Stimulated activated CD8-positive, alpha-beta memory T cell treated with anti-CD3 and anti-CD28 coated beads, Interleukin-15, amount 100 ng/mL, for 1 hour (primary cell): ENCODE data around the gene DUS3L.
A peak's percentile ranks its signal among the peaks of the same experiment; 100 is the strongest.

ENCODE experiments used
- DNase-seq: peaks from one replicate; pipeline ENCODE4 v3.0.0-alpha.2; 2020; ENCODE audit warnings: low read depth

Gene DUS3L, protein sequence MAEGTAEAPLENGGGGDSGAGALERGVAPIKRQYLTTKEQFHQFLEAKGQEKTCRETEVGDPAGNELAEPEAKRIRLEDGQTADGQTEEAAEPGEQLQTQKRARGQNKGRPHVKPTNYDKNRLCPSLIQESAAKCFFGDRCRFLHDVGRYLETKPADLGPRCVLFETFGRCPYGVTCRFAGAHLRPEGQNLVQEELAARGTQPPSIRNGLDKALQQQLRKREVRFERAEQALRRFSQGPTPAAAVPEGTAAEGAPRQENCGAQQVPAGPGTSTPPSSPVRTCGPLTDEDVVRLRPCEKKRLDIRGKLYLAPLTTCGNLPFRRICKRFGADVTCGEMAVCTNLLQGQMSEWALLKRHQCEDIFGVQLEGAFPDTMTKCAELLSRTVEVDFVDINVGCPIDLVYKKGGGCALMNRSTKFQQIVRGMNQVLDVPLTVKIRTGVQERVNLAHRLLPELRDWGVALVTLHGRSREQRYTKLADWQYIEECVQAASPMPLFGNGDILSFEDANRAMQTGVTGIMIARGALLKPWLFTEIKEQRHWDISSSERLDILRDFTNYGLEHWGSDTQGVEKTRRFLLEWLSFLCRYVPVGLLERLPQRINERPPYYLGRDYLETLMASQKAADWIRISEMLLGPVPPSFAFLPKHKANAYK

DNA sequence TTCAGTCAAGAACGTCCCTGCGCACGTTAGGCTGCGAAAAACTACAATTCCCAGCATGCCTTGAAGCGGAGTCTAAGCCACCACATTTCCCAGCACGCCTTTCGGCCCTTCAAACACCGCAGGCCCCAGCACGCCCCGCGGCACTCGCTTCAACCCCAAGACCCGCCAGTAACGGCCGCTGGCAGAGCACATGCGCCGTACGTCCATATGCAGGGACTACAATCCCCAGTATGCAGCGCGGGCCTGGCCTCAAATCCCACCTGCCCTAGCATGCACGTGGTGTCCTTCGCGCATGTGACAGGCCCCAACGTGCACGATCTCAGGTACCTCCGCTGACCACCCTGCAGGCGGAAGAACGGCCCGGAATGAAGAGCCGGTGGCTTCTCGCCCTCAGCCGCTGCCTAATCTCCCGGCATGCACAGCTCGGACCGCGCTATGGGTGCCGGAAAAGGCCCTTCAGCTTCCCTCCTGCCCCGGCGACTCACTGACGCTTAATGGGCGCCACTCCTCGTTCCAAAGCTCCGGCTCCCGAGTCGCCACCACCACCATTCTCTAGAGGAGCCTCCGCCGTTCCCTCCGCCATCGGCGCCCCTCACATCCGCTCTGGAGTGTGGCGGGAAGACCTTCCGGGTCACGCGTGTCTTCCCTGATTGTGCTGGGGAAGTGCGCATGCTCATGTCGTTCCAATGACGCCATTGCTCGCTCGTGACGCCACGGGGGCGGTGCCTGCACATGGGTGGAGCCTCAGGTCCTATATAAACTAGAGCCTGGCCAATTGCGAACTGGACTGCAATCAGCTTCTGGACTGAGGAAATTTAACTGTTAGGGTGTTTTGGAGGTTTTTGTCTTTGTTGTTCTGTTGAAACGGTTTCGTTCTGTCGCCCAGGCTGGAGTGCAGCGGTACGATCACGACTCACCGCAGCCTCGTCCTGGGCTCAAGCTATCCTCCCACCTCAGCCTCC is at the start of gene DUS3L:
Gene DUS3L, minus strand, starts transcription at position 605 of the 962 bp plus-strand sequence. Its CDS starts 22 bp downstream, at position 583.
- peak; percentile 90 for DNase-seq

DNA sequence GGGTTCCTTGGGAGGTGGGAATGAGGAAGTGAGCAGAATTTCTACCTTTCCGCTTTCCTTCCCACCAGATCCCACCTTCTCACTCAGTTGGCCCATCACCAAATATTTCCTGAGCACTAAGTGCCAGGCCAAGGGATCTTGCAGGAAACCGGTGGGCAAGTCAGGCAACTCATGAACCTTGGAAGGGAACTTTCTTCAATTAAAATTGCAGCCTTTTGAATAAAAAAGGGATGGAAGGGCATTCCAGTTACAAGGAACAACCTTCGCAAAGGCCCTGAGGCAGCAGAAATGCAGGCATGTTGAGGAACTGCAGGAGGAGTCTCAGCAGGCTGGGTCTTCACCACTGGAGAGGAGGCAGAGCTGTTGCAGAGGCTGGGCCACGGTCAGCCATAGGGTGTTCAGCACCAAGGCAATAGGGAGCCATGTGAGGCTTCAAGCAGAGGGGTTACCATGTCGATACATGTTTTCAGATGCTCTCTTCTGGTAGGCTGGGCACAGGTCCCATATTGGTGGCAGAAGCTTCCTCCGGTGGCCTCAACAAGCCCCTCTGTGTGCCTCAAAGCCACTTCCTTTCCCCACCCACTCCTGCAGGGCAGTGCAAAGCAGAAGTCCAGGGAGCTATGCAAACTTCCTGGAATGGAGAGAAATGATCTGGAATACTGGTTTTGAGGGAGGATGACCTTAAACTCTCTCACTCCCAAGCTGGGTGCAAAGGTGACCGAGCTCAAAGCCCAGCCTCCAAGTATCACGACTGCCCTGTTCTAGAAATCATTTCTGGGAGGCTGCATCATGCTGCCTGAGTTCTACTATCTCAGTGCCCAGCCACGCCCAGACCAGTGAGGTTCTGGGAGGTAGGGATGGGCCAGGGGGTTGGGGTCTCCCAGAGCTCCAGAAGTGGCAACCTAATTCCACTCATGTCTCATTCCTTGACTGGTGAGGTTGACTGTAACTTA is 48.4 kb upstream of the DUS3L start, which contains the start of gene FUT6:
Gene FUT6, minus strand, starts transcription at position 638 of the 953 bp plus-strand sequence. CDS start 7,135 bp downstream, outside the sequence.
- no peak for DNase-seq

DNA sequence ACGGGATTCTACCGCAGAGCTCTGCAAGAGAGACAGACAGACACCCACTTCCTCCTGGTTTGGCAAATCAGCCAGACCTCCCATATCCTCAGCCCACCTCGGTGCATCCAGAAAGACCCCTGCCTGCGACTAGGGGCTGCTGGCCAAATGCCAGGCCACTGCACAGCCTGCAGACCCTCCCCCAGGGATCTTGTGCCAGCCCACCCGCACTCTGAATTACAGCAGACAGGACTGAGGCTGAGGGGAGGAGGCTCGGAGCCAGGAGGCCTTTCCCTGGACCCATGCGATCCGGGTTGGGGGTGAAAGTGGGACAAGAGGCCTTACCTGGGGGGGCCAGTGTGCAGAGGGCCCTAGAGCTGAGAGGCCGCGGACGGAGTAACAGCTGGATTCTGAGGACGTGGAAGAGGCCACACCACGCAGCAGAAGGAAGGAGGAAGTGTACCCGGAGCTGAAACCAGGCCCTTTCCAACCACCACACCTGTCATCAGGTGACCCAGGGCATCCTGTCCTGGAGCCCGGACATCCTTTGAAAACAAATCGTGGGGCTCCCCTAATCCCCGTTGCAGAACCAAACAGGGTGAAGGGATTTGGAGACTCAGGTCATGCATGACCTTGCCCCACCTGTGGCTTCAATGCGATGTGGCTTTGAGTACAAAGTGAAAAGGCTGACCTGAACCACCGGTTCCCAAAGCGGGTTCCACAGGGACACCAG is 47.5 kb upstream of the DUS3L start:
- no peak for DNase-seq

DNA sequence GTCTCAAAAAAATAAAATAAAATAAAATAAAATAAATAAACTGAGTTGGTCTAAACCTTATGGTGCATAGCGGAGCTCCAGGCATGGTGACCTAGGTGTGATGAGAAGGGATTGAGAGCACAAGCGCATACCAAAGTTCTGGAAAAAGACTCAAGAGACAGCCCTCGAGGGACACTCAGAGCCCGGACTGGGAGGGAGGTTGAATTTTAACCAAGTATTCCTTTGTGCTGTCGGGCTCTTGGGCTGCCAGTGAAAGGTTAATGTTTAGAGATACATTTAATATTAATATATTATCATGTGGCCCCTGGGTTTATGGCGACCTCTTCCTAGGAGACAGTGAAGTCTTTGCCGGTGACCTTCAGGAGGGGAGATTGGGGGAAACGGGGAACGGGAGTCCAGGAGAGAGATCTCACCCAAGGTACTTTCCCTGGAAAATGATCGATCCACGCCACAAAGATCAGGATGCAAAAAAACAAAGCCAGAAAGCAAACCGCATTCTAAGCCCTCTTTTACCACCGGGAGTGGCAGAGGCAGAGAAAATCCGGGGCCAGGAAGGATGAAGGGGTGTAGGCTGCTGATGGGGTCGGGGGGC is 46.9 kb upstream of the DUS3L start:
- no peak for DNase-seq

DNA sequence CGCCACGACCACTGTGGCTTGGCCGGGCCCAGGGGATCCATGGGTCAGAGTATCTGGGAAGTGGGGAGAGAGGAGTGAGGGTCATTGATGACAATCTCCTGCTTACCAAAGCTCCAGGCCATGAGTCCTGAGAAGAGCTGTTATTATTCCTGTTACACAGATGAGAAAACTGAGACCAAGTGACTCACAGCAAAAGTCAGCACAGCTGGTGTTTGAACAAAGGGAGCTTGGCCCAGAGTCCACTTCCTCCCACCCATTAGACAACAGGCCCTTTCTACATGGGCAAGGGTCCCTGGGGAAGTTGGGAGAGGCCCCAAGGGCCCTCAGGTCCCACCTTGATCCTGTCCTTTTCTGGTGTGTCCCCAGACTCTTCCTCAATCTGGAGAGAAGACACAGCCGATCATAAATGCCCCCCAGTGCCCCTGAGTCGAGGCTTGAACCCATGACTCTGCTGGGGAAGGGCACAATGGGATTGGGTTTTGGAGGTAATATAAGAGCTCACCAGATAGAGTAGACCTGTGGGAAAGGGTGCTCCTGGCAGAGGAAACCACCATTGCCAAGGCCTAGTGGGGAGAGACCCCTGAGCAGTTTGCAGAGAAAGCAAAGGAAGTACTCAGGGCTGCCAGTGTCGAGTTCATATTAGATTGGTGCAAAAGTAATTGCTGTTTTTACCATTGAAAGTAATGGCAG is 41.7 kb upstream of the DUS3L start:
- no peak for DNase-seq

DNA sequence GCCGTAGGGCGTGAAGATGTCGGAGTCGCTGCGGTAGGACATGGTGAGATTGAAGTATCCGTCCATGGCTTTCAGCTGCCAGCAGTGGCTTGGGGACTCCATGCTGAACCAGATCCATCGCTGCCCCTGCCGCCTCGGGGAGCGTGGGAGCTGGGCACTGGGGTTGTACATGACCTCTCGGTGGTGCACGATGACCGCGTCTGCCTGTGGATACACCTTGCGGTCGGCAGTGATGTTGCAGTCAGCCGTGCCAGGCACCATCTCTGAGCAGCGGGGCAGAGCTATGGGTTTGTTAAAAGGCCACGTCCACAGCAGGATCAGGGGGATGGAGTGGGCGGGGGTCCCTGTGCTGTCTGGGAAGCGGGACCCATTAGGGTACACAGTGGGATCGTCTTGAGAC is 41.1 kb upstream of the DUS3L start:
- DNase-seq: no peak

DNA sequence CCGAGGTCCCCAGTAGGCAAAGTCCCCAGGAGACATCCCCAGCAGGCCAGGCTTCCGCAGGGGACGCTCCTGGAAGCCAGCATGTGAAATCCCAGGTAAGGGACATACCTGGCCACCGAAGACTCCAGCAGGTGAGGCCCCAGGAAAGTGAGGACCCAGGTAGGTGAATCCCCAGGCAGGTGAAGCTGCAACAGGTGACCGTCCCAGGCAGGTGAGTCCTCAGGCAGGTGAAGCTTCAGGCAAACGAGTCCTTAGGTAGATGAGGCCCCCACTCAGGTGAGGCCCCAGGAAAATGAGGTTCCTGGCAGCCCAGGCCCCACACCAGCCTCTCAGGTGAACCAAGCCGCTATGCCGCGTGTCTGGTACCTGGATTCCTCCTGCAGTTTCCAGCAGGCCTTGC is 40.2 kb upstream of the DUS3L start:
- DNase-seq: no peak

DNA sequence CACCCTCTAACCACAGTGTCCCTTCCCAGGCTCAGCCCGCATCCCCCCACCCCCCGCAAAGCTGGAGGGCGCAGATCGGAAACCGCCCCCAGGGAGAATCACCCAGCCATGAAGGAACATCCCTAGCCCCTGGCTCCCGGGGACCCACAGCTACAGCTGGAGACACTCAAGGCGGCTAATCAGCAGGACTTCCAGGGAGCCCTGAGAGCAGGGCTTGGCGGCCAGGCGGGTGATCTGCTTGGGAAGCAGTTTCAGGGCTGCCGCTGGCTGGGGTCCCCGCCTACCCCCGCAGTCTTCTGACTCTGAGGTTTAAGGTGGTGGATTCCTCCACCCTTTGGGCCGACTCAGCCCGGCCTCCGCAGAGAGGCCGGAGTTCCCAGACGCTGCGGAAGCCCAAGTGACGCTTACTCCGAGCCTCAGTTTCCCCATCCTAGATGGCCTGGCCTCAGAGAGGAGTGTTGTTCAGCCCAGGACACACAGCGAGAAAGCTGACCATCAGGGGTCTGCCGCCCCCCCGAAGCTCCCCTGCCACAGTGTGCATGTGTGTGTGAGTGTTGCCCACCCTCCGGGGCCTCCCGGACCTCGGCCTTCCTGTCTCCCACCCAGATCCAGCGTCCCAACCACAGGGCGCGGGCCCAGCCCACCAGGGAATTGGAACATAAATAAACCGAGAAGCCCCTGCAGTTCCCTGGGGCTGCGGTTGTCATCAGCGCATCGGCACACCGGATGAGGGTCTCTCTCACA is 38.8 kb upstream of the DUS3L start:
- DNase-seq: no peak

DNA sequence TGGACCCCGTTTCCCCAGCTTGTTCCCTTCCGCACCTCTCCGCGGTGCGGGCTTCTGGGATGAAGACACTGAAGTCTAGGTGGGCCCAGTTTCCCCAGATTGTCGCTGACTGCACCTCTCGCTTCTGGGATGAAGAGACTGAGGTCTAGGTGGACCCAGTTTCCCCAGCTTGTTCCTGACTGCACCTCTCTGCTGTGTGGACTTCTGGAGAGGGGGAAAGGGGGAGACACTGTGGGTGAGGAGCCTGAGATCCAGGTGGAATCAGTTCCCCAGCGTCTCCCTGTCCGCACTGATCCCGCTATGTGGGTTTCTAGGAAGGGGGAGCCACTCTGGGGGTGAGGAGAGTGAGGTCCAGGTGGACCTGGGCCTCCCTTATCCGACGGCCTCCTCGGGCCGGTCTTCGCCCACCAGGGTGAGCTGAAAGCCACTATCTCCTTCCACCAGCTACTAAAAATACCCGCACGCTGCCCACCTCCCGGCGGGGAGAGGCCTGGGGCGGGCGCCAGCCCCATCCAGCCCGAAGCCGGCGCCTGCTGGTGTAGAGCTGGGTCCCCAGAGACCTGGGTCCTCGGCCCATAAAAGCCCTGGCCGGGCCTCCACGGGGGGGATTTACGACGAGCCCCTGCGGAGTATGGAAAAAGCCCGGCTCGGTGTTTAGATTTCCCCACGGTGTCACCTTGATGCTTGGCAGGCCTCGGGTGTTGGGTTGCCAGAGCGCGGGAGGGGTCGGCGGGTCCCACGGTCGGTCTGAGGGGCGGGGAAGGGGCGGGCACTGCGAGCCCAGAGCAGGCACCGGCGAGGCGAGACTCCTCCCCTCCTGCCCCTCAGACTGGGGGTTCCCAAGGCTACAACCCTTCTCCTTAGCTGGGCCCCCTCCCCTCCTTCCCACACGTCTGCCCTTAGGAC is 38.0 kb upstream of the DUS3L start:
- DNase-seq: no peak

DNA sequence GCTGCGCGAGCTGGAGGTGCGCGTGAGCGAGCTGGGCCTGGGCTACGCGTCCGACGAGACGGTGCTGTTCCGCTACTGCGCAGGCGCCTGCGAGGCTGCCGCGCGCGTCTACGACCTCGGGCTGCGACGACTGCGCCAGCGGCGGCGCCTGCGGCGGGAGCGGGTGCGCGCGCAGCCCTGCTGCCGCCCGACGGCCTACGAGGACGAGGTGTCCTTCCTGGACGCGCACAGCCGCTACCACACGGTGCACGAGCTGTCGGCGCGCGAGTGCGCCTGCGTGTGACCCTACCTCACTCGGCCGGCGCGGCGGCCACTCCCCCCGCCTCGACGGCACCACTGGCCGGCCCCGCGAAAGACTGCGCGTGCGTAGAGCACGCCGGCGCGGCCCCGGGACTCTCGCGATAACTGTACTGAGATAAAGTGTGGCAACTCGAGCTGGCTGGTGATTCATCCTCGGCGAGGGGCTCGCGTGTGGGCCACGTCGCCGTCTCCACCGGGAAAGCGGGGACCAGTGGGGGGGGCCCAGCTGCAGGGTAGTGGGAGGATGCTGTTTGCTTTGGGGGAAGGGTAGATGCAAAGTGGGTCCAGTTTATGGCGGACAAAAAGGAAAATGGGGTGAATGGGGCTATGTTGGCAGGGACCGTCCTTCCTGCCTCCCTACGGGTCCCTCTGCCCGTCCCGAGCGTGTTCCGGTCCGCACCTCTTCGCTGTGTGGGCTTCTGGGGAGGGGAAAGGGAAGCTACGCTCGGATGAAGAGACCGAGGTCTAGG is 37.1 kb upstream of the DUS3L start:
- DNase-seq: peak; percentile 78

DNA sequence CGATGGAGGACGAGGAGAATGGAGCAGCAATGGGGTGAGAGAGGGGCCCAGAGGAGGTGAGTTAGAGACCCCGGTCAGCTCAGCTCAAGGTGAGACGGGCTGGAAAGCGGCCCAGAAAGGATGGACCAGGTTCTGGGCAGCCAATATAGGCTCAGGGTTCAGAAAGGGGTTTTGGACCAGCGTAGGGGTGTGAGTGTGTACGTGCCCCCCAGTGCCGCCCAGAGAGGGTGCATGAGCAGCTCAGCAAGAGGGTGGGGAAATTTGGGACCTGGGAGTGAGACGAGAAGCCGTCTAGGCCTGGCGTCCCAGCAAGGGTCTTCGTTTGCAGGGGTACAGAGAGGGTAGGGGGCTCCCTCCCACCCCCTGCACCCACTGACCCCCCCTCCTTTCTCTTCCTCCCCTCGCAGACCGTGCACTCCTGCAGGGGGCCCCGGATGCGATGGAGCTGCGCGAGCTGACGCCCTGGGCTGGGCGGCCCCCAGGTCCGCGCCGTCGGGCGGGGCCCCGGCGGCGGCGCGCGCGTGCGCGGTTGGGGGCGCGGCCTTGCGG is 36.5 kb upstream of the DUS3L start:
- no peak for DNase-seq

DNA sequence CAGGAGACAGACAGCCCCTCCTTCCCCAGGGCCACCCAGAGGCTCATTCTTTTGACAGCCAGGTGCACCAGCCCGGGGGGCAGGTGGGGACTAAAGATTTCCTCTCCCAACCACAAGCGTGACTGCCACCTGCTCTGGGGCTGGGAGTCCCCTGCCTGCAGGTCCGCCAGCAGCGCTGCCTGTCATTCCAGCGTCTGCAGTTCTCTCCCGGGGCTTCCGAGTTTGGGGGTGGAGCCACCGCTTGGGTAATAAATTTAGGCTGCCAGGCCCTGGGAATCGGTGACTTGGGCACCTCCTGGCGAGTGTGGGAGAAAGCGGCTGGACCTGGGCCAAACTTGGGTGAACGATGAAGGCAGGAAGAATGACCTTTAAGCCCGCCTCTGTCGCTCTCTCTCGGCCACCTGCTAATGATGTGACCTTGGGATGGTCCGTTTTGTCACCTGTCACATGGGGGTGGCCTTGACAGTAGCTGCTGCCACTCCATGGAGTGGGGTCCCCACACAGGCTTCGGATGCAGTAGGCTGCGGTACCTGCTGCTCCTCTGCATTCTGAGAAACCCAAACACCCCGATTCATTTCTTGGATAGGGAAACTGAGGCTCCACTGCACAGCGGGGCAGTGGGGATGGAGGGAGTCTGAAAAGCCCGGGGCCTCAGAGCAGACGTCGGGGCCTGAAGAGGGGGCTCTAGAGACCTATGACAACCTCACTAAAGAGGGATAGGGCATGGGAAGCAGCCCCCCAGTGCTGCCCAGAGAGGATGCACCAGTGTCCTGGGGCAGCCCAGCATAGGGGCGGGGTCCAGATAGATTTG is 35.8 kb upstream of the DUS3L start:
- DNase-seq: no peak

DNA sequence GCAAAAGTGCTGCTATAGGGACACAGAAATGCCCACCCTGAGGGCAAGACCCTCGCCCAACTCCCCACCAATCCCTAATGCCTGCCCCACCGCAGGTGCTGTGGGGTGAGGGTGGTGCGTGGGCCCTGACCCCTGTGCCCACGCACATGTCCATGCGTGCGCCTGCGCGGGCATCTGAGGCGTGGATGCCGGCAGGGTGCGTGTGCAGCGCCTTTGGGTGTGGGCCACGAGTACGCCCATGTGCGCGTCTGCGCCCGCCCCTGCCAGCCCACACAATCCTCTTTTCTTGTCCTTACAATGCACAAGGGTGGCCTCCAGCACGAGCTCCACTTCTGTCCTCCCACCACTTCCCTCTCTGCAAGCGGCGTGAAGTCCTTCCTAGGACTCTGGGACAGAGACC is 34.2 kb upstream of the DUS3L start:
- no peak for DNase-seq

DNA sequence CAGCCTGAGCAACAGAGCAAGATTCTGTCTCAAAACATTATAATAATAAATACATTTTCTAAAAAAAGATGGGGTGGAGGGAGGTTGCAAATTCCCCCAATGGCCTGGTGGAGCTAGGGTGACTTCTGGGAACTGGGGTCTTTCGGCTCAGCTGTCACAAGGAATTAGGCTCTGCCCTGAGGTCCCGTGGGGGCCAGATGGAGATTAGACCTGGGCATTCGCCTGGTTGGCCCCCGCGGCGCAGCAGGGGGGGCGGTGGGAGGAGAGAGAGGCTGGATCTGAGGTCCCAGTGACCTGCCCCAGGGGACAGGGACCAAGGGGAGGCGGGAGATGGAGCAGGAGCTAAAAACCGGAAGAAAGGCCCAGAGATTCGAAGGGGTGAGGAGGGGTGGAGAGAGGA is 33.8 kb upstream of the DUS3L start:
- DNase-seq: no peak

DNA sequence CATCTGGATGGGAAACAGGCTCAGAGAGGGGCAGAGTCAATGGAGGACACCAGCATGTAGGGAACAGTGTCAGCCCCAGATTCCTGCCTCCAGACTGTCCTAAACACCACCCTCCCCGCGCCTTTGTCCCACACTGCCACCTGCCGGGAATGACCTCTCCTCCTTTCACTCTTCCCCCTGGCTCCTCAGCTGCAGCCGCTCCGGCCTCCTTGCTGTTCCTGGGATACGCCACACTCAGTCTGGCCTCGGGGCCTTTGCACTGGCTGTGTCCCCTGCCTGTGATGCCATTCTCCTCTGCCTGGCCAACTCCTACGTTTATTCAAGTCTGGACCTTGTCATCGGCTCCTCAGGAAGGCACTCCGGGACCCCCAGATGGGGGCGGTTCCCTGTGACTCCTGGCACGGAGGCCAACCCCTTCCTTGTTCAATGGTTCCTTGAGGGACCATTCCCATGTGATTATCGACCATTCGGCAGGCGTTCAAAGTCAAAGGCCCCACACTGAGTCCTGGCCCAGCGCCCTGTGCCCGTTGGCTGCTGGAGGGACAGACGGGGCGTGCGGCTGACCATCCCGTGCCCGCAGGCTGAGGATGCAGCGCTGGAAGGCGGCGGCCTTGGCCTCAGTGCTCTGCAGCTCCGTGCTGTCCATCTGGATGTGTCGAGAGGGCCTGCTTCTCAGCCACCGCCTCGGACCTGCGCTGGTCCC is 32.8 kb upstream of the DUS3L start:
- DNase-seq: no peak
